GM12874 (cell line): Measurements from ENCODE around the gene EIF4EBP2.

Experiments used
- TF ChIP-seq, protein P1 (sequence below): IDR thresholded peaks from 2 replicates; pipeline ENCODE4 v1.5.1; 2011; ENCODE audit warnings: low read depth, mild to moderate bottlenecking, control low read depth, low read length, moderate library complexity; ENCODE audit not compliant: insufficient read depth

Gene EIF4EBP2

DNA sequence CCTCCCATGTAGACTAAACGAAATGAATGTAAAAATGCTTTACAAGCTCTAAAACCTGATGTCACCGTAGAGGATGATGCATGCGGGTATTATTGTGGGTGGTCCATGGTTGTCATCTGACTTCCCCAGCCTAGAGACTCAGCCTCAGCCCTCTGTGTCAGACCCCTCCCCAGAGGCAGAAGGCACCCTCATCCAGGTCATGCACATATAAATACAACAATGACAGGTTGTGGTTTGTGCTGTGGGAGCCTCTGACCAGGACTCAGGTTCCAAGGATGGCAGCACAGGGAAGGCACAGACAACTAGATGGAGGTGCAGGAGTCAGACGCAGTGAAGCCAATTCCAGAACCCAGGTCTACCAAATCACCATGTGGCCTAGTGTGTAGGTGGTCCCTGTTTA, 40.8 kb downstream of the EIF4EBP2 start:
- TF ChIP-seq, protein P1, sequence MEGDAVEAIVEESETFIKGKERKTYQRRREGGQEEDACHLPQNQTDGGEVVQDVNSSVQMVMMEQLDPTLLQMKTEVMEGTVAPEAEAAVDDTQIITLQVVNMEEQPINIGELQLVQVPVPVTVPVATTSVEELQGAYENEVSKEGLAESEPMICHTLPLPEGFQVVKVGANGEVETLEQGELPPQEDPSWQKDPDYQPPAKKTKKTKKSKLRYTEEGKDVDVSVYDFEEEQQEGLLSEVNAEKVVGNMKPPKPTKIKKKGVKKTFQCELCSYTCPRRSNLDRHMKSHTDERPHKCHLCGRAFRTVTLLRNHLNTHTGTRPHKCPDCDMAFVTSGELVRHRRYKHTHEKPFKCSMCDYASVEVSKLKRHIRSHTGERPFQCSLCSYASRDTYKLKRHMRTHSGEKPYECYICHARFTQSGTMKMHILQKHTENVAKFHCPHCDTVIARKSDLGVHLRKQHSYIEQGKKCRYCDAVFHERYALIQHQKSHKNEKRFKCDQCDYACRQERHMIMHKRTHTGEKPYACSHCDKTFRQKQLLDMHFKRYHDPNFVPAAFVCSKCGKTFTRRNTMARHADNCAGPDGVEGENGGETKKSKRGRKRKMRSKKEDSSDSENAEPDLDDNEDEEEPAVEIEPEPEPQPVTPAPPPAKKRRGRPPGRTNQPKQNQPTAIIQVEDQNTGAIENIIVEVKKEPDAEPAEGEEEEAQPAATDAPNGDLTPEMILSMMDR = no peak

DNA sequence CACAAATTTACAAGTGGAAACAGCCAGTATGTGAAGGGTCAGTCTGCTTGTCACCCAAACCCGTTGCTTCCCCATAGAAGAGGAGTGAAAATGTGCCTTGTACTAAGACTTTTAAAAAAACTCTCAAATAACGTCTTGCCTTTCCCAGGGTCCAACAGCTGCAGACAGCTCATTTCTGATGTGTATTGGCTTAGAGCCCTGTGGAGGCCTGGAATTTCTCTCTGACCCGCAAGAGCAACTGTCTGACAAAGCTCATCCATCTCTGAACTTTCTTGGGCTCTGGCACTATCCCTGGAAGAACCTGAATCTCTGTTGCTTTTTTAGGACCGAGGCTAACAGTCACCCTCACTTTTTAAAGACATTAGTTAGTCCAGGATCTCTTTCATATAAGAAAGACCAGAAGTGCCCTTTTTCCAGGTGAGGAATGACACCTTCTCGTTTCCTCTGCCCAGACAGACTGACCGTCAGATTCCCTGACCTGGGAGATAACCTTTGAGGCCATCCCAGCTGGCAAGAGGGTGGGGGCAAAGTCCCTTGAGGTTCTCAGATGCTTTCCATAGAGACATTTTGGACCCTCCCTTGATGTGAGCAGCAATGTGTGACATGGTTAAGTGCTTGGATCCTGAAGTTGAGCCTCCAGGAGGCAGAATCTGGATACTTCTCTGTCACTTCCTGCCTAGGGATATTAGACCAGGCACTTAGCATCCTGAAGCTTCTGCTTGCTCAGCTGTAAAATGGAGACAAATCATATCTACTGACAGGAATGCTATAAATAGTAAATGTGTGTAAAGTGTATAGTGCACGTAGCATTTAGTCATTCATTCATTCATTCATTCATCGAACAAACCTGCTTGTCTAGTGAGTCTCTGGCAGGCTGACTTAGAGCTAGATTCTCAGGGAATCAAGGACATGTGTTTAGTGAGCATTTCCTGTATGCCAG, 42.0 kb downstream of the EIF4EBP2 start:
- TF ChIP-seq, protein P1 = no peak

DNA sequence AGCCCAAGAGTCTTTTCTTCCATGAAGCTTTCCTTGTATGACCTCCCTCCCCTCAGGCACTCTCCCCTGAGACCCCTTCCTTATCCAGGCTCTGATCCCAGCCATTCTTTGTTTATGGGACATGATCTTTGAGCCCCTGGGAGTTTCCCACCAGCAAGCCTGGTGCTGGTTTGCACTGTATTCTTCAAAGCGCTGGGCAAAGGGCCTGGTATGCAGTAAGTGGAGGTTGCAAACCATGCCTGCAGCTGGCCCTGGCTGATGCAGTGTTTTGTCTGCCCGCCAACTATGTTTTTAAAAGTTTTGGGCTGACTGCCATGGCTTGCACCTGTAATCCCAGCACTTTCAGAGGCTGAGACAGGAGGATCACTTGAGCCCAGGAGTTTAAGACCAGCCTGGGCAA, 44.3 kb downstream of the EIF4EBP2 start:
- TF ChIP-seq, protein P1 = no peak

DNA sequence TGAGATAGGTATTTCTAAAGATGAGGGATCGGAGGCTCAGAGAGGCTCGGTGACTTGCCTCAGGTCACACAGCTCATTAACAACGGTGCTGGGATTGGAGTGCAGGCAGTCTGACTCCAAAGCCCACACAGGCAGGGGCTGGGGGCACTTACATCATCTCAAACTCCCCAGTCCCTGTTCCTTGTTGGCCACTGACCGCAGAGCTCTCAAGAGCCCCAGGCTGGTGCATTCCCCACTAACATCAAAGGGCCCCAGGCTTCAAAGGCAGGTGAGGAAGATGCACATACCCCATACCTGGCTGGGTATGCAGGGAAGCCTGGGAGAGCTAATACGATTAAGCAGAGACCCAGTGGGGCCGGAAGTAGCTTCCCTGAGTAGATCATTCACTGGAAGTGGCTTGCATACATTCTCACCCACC, 51.3 kb downstream of the EIF4EBP2 start:
- TF ChIP-seq, protein P1 = no peak

DNA sequence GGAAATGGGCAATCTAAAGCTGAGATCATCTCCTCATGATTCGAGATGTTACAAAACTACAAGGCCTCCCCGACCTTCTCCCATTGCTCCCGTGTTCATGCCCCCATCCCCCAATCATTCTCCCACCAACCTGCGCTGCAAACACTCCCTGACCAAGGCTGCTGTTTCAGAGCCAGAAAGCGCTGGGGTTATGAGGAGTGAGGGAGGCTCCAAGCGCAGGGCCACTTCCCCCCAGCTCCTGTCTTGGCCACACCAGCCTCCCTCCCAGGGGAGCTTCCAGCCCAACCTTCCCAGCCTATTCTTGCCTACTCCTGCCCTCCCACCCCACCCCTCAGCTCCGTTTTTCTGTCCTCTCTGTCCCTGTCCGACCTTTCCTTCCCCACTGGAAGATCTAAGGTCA, 52.2 kb downstream of the EIF4EBP2 start:
- TF ChIP-seq, protein P1 = no peak

DNA sequence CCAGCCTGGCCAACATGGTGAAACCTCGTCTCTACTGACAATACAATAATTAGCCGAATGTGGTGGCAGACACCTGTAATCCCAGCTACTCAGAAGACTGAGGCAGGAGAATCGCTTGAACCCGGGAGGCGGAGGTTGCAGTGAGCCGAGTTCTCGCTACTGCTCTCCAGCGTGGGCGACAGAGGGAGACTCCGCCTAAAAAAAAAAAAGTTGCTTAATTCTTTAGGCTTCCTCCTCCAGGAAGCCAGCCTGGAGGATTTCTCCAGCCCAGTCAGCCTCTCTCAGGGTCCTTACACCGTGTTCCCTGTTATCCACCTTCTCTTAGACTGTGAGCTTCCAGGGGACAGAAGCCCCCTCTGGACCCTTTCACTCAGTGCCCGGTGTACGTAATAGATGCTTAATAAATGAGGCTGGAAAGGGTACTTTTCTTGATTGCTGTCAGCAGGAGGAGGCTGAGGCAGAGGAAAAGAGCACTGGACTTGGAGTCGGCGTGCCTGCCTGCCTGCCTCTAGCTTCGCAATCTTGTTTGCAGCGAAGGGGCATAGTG, 53.9 kb downstream of the EIF4EBP2 start:
- TF ChIP-seq, protein P1 = no peak

DNA sequence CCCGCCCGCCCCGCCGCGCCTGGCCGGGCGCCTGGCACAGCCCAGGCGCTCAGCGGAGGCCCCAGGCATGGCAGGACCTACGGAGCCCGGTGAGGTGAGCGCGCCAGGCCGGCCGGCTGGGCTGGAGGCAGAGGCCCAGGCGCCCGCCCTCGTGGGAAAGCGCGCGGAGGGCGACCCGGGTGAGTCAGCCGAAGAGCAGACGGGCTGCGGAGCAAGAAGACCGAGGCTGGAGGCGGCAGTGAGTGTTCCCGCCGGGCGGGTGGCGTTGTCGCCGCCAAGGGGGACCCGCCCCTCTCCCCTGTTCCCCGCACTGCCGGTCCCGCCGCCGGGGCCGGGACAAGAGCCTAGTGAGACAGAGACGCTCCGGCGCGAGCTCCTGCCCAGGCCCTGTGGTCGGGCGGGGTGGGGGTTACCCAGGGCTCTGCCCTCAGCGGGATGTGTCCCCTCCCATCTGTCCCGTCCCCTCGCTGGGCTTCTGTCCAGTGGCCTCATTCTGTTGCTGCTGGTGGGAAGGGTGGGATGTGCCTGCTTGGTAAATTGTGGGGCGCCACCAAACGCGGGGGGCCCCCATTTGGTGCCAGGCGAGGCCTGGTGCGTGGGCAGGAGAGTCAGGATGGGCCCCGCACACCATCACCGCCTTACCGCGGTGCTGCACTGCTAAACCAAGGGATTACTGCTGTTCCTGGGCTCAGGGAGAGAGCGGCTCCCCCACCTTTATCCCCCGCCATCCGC, 54.5 kb downstream of the EIF4EBP2 start:
- TF ChIP-seq, protein P1 = no peak
